Activated CD8-positive, alpha-beta memory T cell treated with anti-CD3 and anti-CD28 coated beads, Interleukin-2, amount 50 U/mL, for 48 hours (primary cell): Measurements from ENCODE around the gene PTPRH.

Experiments
- DNase-seq: peaks from one replicate; pipeline ENCODE4 v3.0.0-alpha.2; 2020

Gene PTPRH

GRCh38 chr19:55246462-55247451 is 37.5 kb upstream of the PTPRH start:
- no peak for DNase-seq

GRCh38 chr19:55245236-55245904 is 36.1 kb upstream of the PTPRH start:
- no peak for DNase-seq

GRCh38 chr19:55244004-55244680 is 34.8 kb upstream of the PTPRH start:
- DNase-seq, result no peak

DNA sequence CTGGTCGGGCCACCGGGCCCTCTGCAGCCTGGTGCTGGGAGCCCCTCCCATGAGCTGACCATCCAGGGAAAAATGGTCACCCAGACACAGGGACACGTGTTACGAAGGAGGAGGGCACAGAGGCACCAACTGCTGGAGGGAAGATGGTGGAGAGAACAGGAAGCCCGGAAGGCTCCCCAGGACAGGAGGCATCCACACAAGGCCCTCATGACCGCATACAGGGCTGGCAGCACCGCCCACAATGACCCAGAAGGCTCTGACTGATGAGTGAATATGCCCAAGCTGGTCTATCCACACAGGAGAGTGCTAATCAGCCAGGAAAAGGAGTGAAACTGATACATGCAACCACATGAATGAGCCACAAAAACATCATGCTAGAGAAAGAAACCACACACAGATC is 33.2 kb upstream of the PTPRH start:
- DNase-seq, result no peak

DNA sequence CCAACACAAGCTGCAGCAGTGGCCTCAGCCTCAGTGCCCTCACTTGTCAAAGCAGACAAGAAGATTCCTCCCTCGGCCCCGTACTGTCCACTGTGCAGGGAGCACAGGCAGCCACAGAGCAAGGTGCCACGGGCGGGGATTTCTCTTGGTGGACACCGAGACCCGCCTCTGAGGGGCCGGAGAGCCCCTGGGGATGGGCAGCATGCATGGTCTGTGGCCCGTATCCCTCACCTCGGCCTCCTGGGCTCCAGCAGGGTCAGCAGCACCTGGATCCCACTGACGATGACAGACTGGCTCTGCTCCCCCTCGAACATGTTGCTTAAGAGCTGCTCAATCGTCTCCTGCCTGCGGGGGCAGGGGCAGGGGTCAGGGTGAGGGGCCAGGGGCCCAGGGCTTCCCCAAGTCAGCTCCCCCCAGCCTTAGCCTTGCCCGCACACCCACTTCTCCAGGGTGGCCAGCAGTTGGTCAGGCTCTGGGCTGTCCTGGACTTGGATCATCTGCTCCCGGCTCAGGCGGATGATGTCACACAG is 32.7 kb upstream of the PTPRH start:
- no peak for DNase-seq

GRCh38 chr19:55241143-55241934 is 32.0 kb upstream of the PTPRH start:
- DNase-seq, result no peak

DNA sequence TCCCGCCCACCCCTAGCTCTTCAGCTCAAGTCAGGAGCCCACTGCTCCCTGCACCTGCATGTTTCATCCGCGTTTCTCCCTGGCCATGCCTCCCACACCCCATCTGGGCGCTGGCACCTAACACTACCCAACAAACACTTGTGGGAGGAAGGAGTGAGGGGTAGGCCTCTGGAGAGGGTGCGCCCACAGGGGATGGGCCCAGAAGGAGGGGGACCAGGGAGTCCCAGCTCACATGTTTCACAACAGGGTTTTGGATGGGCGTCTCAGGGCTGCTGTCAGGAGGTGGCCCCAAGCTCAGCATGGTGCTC is 31.4 kb upstream of the PTPRH start:
- no peak for DNase-seq

- no peak for DNase-seq
Measured at GRCh38 chr19:55239004-55239403, 29.7 kb upstream of the PTPRH start.

GRCh38 chr19:55238030-55238429 is 28.7 kb upstream of the PTPRH start:
- no peak for DNase-seq

- no peak for DNase-seq
Measured at GRCh38 chr19:55232986-55233385, 23.7 kb upstream of the PTPRH start.

DNA sequence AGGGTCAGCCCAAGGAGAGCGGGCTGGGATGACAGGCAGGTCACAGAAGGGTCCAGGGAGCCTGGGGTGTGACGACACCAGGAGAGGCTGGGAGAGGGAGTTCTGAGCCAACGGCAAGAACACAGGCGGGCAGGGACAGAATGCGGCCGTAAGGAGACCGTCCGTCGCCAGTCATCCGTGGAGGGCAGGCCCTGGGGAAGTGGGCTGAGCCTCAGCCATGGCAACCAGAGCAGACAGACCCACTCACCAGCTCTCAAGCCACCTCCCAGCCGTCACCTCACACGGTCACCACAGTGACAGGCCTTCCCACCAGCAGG is 22.9 kb upstream of the PTPRH start:
- DNase-seq, result no peak

DNA sequence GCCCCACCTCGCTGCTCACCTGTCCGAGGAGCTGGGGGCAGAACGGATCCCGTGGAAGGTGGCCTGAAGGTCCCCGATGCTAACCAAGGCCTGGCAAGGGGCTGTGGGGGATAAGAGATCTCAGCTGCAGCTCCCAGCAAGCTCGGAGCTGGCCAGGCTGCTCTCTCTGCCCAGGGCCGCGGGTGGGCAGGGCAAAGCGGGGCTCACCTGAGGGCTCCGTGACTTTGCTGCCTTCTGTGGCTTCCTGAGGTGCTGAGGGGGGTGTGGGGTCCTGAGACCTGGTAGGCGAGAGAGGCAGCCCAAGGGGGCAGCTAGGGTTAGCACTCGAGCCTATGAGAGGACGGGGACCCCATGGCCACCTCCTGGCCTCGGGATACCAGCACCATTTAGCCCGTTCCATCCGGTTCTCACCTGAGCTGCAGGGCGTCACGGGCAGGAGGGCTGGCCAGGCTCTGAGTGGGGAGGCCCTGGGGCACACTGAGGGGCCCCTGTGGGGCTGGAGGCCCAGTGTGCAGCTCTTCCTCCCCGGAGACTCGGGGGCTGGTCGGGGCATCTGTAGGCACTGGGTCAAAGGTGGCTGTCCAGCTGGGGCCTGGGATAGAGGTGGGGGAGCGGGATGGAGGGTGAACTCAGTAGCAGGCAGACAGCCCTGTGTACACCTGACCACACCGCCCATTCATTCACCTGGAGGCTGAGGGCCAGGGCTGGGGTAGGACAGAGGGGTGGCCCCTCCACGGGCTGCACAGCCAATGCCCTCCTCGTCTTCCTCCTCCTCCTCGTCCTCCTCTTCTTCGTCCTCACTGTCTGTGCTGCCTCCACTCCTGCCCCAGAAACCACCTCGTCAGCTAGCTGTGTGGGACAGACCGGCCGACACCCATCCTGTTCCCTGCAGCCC is 22.3 kb upstream of the PTPRH start:
- DNase-seq, result no peak

GRCh38 chr19:55230780-55231179 is 21.5 kb upstream of the PTPRH start:
- no peak for DNase-seq

- DNase-seq, result no peak
Measured at GRCh38 chr19:55230329-55230728, 21.0 kb upstream of the PTPRH start.

- no peak for DNase-seq
Measured at GRCh38 chr19:55229789-55230182, 20.5 kb upstream of the PTPRH start.

DNA sequence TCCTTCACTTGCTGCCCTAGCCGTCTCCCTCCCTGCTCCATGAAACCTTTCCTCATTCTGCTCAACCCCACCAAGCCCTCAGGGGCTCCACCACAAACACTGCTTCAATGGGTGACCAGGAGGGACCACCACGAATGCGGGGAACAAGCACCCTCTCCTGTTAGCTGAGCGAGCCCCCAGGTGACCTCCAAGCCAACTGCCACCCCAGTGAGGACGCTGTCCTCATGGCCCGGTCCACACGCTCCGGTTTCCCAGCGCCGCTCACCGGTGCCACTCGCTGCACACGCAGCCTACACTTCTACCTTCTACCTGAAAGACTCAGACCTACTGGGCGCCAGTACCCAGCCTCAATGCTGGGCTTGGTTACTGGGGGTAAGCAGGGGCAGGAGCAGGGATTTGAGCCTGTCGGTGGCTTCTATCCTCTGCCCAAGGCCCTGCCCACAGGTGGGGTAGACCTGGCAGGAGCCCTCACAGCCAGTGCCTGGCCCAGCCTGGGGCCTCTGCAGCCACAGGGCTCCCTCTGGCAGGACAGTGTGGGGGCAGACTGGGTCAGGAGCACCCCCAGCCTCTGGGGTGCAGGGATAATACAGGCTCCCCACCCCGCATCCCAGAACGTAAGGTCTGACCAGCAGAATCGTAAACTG is 20.0 kb upstream of the PTPRH start:
- DNase-seq, result no peak

DNA sequence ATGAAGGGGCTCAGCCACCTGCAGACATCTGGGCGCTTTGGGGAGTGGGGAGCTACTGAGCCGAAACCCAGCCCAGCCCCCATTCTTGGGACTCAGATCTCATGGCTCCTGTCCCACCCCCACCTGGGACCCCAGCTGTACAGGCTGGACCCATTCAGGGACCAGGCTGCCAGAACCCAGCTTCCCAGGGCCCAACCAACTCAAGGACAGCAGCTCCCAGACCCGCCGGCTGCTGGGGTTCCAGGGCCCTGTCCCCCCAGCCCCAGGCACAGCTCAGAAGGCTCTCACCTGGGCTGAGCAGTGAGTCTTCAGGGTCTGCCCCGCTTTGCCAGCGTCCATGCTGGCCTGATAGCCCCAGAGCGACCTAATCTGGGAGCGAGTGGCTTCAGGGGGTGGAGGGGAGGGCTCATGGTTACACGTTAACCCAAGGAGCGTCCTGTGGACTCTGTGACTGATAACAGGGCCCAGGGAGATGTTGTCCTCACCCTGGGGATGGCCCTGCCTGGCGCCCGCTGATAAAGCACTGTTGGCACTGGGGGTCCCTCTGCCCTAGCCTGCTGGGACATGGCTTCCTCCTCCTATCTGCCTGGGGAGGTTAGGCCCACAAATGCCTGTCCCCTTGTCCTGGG is 19.2 kb upstream of the PTPRH start, which contains the start of gene TMEM86B:
Gene TMEM86B (minus strand): TSS at position 361 of the 629 bp plus-strand sequence. CDS start 22 bp downstream, at position 339.
- DNase-seq, result no peak

GRCh38 chr19:55228015-55228391 is 18.7 kb upstream of the PTPRH start:
- no peak for DNase-seq

- no peak for DNase-seq
Measured at GRCh38 chr19:55227241-55228014, 18.1 kb upstream of the PTPRH start.

DNA sequence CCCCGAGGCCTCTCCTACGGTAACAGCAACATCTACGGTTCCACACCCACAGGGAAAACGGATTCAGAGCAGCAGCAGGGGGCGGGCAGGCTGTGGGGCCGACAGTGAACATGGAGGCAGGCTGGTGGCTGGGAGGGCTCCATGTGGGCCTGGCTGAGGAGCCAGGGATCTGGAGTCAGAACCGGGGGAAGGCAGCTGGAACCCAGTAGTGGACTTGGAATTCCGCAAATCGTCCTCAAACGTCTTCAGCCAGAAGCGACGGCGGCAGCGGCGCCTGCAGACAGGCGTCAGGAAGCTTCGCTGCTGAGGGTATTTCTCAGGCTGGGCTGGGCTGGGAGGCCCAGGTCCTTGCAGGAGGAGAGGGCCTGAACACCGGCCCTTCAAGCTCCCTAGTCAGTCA is 17.5 kb upstream of the PTPRH start:
- no peak for DNase-seq
